Hepatocyte (in vitro differentiated cells): Measurements from ENCODE around the gene ZNF225. TPM values are rescaled to one million over a fixed set of nuclear protein-coding genes. Genes with fewer than 3 reads are reported as not detected.

Experiments used
- DNase-seq: peaks from one replicate; pipeline ENCODE4 v3.0.0-alpha.2; 2016; ENCODE audit warnings: low spot score
- H2AFZ ChIP-seq: fragments of 200-600 bp; sonication (generic); 2 replicates; pipeline ENCODE4 v1.6.0; 2016; ENCODE audit warnings: antibody characterized with exemption, mild to moderate bottlenecking
- H3K27ac ChIP-seq: fragments of 200-600 bp; sonication (generic); 2 replicates; pipeline ENCODE4 v1.5.1; 2016; ENCODE audit warnings: mild to moderate bottlenecking
- H3K27me3 ChIP-seq: fragments of 200-600 bp; sonication (generic); 2 replicates; pipeline ENCODE4 v1.6.1; 2016
- H3K36me3 ChIP-seq: fragments of 200-600 bp; sonication (generic); replicated peaks from 2 replicates; pipeline ENCODE4 v1.5.1; 2016; ENCODE audit warnings: low read depth; ENCODE audit not compliant: insufficient read depth
- H3K4me1 ChIP-seq: fragments of 200-600 bp; sonication (generic); 2 replicates; pipeline ENCODE4 v1.5.1; 2016; ENCODE audit warnings: mild to moderate bottlenecking, moderate library complexity; ENCODE audit not compliant: insufficient read depth
- H3K4me2 ChIP-seq: fragments of 200-600 bp; sonication (generic); 2 replicates; pipeline ENCODE4 v1.6.0; 2016
- H3K4me3 ChIP-seq: fragments of 200-600 bp; sonication (generic); 2 replicates; pipeline ENCODE4 v1.5.1; 2016; ENCODE audit warnings: mild to moderate bottlenecking
- H3K79me2 ChIP-seq: fragments of 200-600 bp; sonication (generic); 2 replicates; pipeline ENCODE4 v1.6.0; 2017; ENCODE audit warnings: mild to moderate bottlenecking
- H3K9me2 ChIP-seq: fragments of 200-600 bp; sonication (generic); replicated peaks from 2 replicates; pipeline ENCODE4 v1.6.0; 2017; ENCODE audit warnings: mild to moderate bottlenecking; ENCODE audit not compliant: insufficient read depth
- H3K9me3 ChIP-seq: fragments of 200-600 bp; sonication (generic); 2 replicates; pipeline ENCODE4 v1.5.1; 2016; ENCODE audit warnings: low read depth, mild to moderate bottlenecking
- H4K20me1 ChIP-seq: fragments of 200-600 bp; sonication (generic); 2 replicates; pipeline ENCODE4 v1.6.0; 2016; ENCODE audit warnings: mild to moderate bottlenecking; ENCODE audit not compliant: insufficient read depth, poor library complexity, severe bottlenecking
- CTCF ChIP-seq: fragments of 200-600 bp; sonication (generic); IDR thresholded peaks from 2 replicates; pipeline ENCODE4 v1.5.1; 2016; ENCODE audit warnings: antibody characterized with exemption, mild to moderate bottlenecking; ENCODE audit not compliant: poor library complexity
- EZH2 ChIP-seq: fragments of 200-600 bp; sonication (generic); IDR thresholded peaks from 2 replicates; pipeline ENCODE4 v1.6.1; 2016; ENCODE audit warnings: antibody characterized with exemption, mild to moderate bottlenecking, borderline replicate concordance
- EZH2phosphoT487 ChIP-seq: fragments of 200-600 bp; sonication (generic); IDR thresholded peaks from one replicate; pipeline ENCODE4 v1.6.1; 2018; ENCODE audit warnings: antibody characterized with exemption, mild to moderate bottlenecking, low read depth, moderate library complexity; ENCODE audit not compliant: unreplicated experiment, severe bottlenecking
- WGBS: methylation state at CpG from one replicate; pipeline ENCODE4 v1.1.6; 2016; ENCODE audit warnings: low lambda C conversion rate; ENCODE audit errors: missing lambda C conversion rate; 5-methylcytosine and 5-hydroxymethylcytosine counted together
- polyA plus RNA-seq: library from polyadenylated mRNA; unstranded; fragments of >200 nt; fragmentation: Nextera tagmentation; extraction: Ambion mirVana; gene quantifications from 2 replicates; pipeline ENCODE4 v1.2.1, GENCODE V29; 2016
- total RNA-seq: library from RNA; depleted of rRNA; stranded (reverse); fragments of >200 nt; gene quantifications from 2 replicates; pipeline ENCODE4 v1.2.3, GENCODE V29; 2014

Gene ZNF225
- total and polyA plus RNA-seq, 2 experiments from 2014 or later: 2.9 to 4.1 TPM

GRCh38 chr19:44071824-44072542 is 41.2 kb upstream of the ZNF225 start, which contains the start of gene ZNF284:
ZNF284 (plus strand) TSS chr19:44072159; CDS start chr19:44076390, 4,231 bp downstream.
- H3K79me2 ChIP-seq: peaks cover 25% of the 10 kb centered on the region
- 2% methylated on average over 40 of the region's 40 CpGs for WGBS
- H3K27ac ChIP-seq: peak within 1 kb of the TSS; percentile 85
- DNase-seq: peak; percentile 93
- no peaks in the 10 kb centered on the region for H3K9me2 ChIP-seq
- no peaks in the 10 kb centered on the region for H4K20me1 ChIP-seq
- no peaks in the 10 kb centered on the region for H3K27me3 ChIP-seq
- H3K36me3 ChIP-seq: peaks cover 2% of the 10 kb centered on the region
- peaks cover 5% of the 10 kb centered on the region for H3K4me1 ChIP-seq
- H3K4me3 ChIP-seq: peak within 1 kb of the TSS; percentile 55
- H3K9me3 ChIP-seq: no peaks in the 10 kb centered on the region
- H3K4me2 ChIP-seq: peak within 1 kb of the TSS; percentile 74
- peak within 1 kb of the TSS; percentile 73 for H2AFZ ChIP-seq
- no peak for TF ChIP-seq EZH2phosphoT487
- no peak for TF ChIP-seq EZH2
- TF ChIP-seq CTCF: no peak

- peaks cover 5% of the 10 kb centered on the region for H3K4me1 ChIP-seq
- TF ChIP-seq EZH2: no peak
- peak; percentile 25 for TF ChIP-seq CTCF
- no peak for TF ChIP-seq EZH2phosphoT487
- no peaks in the 10 kb centered on the region for H4K20me1 ChIP-seq
- peak overlapping the region; percentile 73 for H2AFZ ChIP-seq
- H3K27ac ChIP-seq: no peak overlapping the region
- peaks cover 25% of the 10 kb centered on the region for H3K79me2 ChIP-seq
- no peaks in the 10 kb centered on the region for H3K9me3 ChIP-seq
- no peaks in the 10 kb centered on the region for H3K9me2 ChIP-seq
- H3K36me3 ChIP-seq: no peaks in the 10 kb centered on the region
- DNase-seq: peak; percentile 20
- H3K4me2 ChIP-seq: peak overlapping the region; percentile 74
- WGBS: 38% methylated on average over 18 of the region's 18 CpGs
- H3K27me3 ChIP-seq: no peaks in the 10 kb centered on the region
- peak overlapping the region; percentile 55 for H3K4me3 ChIP-seq
These were observed 40.4 kb upstream of the ZNF225 start for GRCh38 chr19:44072543-44073401.

- H3K27ac ChIP-seq: no peak overlapping the region
- H3K36me3 ChIP-seq: no peaks in the 10 kb centered on the region
- peaks cover 5% of the 10 kb centered on the region for H3K4me1 ChIP-seq
- no peaks in the 10 kb centered on the region for H3K27me3 ChIP-seq
- peaks cover 25% of the 10 kb centered on the region for H3K79me2 ChIP-seq
- WGBS: 93% methylated on average over 2 of the region's 2 CpGs
- no peak for DNase-seq
- no peaks in the 10 kb centered on the region for H4K20me1 ChIP-seq
- no peak overlapping the region for H3K4me2 ChIP-seq
- H3K9me3 ChIP-seq: no peaks in the 10 kb centered on the region
- TF ChIP-seq CTCF (no peak), EZH2 (no peak), EZH2phosphoT487 (no peak)
- H2AFZ ChIP-seq: no peak overlapping the region
- H3K4me3 ChIP-seq: no peak overlapping the region
- H3K9me2 ChIP-seq: no peaks in the 10 kb centered on the region
These were observed 36.9 kb upstream of the ZNF225 start for GRCh38 chr19:44076325-44076724.
